H9 (cell line): ENCODE results near the gene CAMKK1. TPM values are rescaled to one million over a fixed set of nuclear protein-coding genes. Genes with fewer than 3 reads are reported as not detected.

ENCODE experiments used
- DNase-seq: peaks from one replicate; pipeline ENCODE4 v3.0.0-alpha.2; 2017
- H2AFZ ChIP-seq: one replicate; pipeline ENCODE4 v1.6.1; 2013; ENCODE audit warnings: mild to moderate bottlenecking, low read length, control low read depth, moderate library complexity
- H2AK5ac ChIP-seq: 2 replicates; pipeline ENCODE4 v1.6.1; 2013; ENCODE audit warnings: low read length, control low read depth, mixed read lengths; ENCODE audit not compliant: insufficient read length
- H2BK120ac ChIP-seq: one replicate; pipeline ENCODE4 v1.6.1; 2013; ENCODE audit warnings: low read depth, mild to moderate bottlenecking, low read length, control low read depth, inconsistent platforms; ENCODE audit not compliant: poor library complexity, severe bottlenecking
- H2BK12ac ChIP-seq: 2 replicates; pipeline ENCODE4 v1.6.1; 2013; ENCODE audit warnings: low read length, control low read depth, mixed read lengths, low read depth; ENCODE audit not compliant: insufficient read length
- H2BK15ac ChIP-seq: 2 replicates; pipeline ENCODE4 v1.6.1; 2013; ENCODE audit warnings: low read depth, low read length, control low read depth
- H2BK20ac ChIP-seq: one replicate; pipeline ENCODE4 v1.6.1; 2013; ENCODE audit warnings: low read depth, mild to moderate bottlenecking, low read length, control low read depth, inconsistent platforms; ENCODE audit not compliant: poor library complexity, severe bottlenecking
- H2BK5ac ChIP-seq: 2 replicates; pipeline ENCODE4 v1.6.1; 2013; ENCODE audit warnings: low read length, control low read depth, mixed read lengths; ENCODE audit not compliant: insufficient read length
- H3K14ac ChIP-seq: 2 replicates; pipeline ENCODE4 v1.6.1; 2013; ENCODE audit warnings: low read length, control low read depth; ENCODE audit not compliant: insufficient read depth
- H3K18ac ChIP-seq: 2 replicates; pipeline ENCODE4 v1.6.1; 2013; ENCODE audit warnings: low read depth, mild to moderate bottlenecking, mixed read lengths, low read length, control low read depth; ENCODE audit not compliant: insufficient read length
- H3K23ac ChIP-seq: 2 replicates; pipeline ENCODE4 v1.6.1; 2013; ENCODE audit warnings: low read length, control low read depth, mixed read lengths, low read depth; ENCODE audit not compliant: insufficient read length
- H3K23me2 ChIP-seq: 2 replicates; pipeline ENCODE4 v1.6.1; 2013; ENCODE audit warnings: low read depth, mild to moderate bottlenecking, mixed read lengths, low read length, control low read depth; ENCODE audit not compliant: insufficient read length, poor library complexity, severe bottlenecking
- H3K27ac ChIP-seq: 2 replicates; pipeline ENCODE4 v1.5.1; 2013; ENCODE audit warnings: low read length, control low read depth, mixed read lengths, low read depth; ENCODE audit not compliant: insufficient read length
- H3K27me3 ChIP-seq: 2 replicates; pipeline ENCODE4 v1.6.1; 2013; ENCODE audit warnings: low read length, control low read depth, inconsistent platforms; ENCODE audit not compliant: insufficient read depth
- H3K4ac ChIP-seq: 2 replicates; pipeline ENCODE4 v1.6.1; 2013; ENCODE audit warnings: low read depth, mild to moderate bottlenecking, control low read depth, inconsistent platforms, low read length, moderate library complexity
- H3K4me1 ChIP-seq: 2 replicates; pipeline ENCODE4 v1.6.1; 2013; ENCODE audit warnings: low read length, control low read depth, inconsistent platforms; ENCODE audit not compliant: insufficient read depth
- H3K4me2 ChIP-seq: 2 replicates; pipeline ENCODE4 v1.6.1; 2013; ENCODE audit warnings: low read length, control low read depth, mixed read lengths; ENCODE audit not compliant: insufficient read length, insufficient read depth
- H3K56ac ChIP-seq: 2 replicates; pipeline ENCODE4 v1.6.1; 2013; ENCODE audit warnings: low read depth, mild to moderate bottlenecking, mixed read lengths, low read length, control low read depth; ENCODE audit not compliant: insufficient read length
- H3K79me1 ChIP-seq: 2 replicates; pipeline ENCODE4 v1.6.1; 2013; ENCODE audit warnings: low read depth, mild to moderate bottlenecking, moderate library complexity, low read length, control low read depth, inconsistent platforms; ENCODE audit not compliant: insufficient read depth, poor library complexity, severe bottlenecking
- H3K79me2 ChIP-seq: 2 replicates; pipeline ENCODE4 v1.6.1; 2013; ENCODE audit warnings: low read length, control low read depth, inconsistent platforms; ENCODE audit not compliant: insufficient read depth
- H3K9ac ChIP-seq: 2 replicates; pipeline ENCODE4 v1.6.1; 2013; ENCODE audit warnings: low read length, control low read depth, mixed read lengths; ENCODE audit not compliant: insufficient read length; ENCODE audit errors: extremely low read depth
- H3K9me3 ChIP-seq: one replicate; pipeline ENCODE4 v1.6.1; 2013; ENCODE audit warnings: low read depth, low read length, inconsistent platforms; ENCODE audit not compliant: control insufficient read depth
- H3T11ph ChIP-seq: one replicate; pipeline ENCODE4 v1.6.1; 2013; ENCODE audit warnings: mild to moderate bottlenecking, low read length, control low read depth, inconsistent platforms
- H4K20me1 ChIP-seq: one replicate; pipeline ENCODE4 v1.6.1; 2013; ENCODE audit not compliant: control insufficient read depth, insufficient read length, insufficient read depth
- H4K5ac ChIP-seq: 2 replicates; pipeline ENCODE4 v1.6.1; 2013; ENCODE audit warnings: low read depth, mild to moderate bottlenecking, mixed read lengths, low read length, control low read depth; ENCODE audit not compliant: insufficient read length
- H4K8ac ChIP-seq: replicated peaks from 2 replicates; pipeline ENCODE4 v1.6.1; 2013; ENCODE audit warnings: low read length, control low read depth, mixed read lengths, low read depth; ENCODE audit not compliant: insufficient read length
- H4K91ac ChIP-seq: 2 replicates; pipeline ENCODE4 v1.6.1; 2013; ENCODE audit warnings: low read depth, mild to moderate bottlenecking, moderate library complexity, mixed read lengths, low read length, control low read depth; ENCODE audit not compliant: insufficient read length
- H3K27ac Mint-ChIP-seq, 3 experiments: 2 replicates in 2 of 3; 3 replicates in 1 of 3; pipeline ENCODE4 v1.8.0; 2020 to 2021; ENCODE audit warnings: mixed read lengths in 3 of 3, mild to moderate bottlenecking in 1 of 3, moderate library complexity in 1 of 3
- H3K27me3 Mint-ChIP-seq: 2 replicates; pipeline ENCODE4 v1.8.0; 2021; ENCODE audit warnings: low read depth, mild to moderate bottlenecking, moderate library complexity, mixed read lengths
- H3K36me3 Mint-ChIP-seq, 3 experiments: 2 replicates in 2 of 3; 3 replicates in 1 of 3; pipeline ENCODE4 v1.8.0; 2020 to 2021; ENCODE audit warnings: low read depth in 3 of 3, mixed read lengths in 3 of 3; ENCODE audit not compliant: insufficient read depth in 1 of 3
- H3K4me1 Mint-ChIP-seq, 2 experiments: 2 replicates each; pipeline ENCODE4 v1.8.0; 2020; ENCODE audit warnings: mixed read lengths in 2 of 2
- H3K4me3 Mint-ChIP-seq, 2 experiments: 2 replicates in 1 of 2; 3 replicates in 1 of 2; pipeline ENCODE4 v1.8.0; 2020 to 2021; ENCODE audit warnings: mild to moderate bottlenecking in 2 of 2, mixed read lengths in 2 of 2, moderate library complexity in 1 of 2
- H3K9me3 Mint-ChIP-seq, 2 experiments: 2 replicates in 1 of 2; 3 replicates in 1 of 2; pipeline ENCODE4 v1.8.0; 2020; ENCODE audit warnings: mild to moderate bottlenecking in 2 of 2, mixed read lengths in 2 of 2, moderate library complexity in 1 of 2
- CTCF ChIP-seq: fragments of 200-600 bp; sonication (generic); conservative IDR thresholded peaks from 3 replicates; pipeline ENCODE4 v1.8.0; 2021; ENCODE audit warnings: antibody characterized with exemption, mild to moderate bottlenecking
- WGBS: extraction: QIAGEN DNeasy Blood & Tissue Kit; methylation state at CpG from one replicate; pipeline ENCODE4 v1.1.7; 2013; ENCODE audit warnings: missing lambda C conversion rate, low lambda C conversion rate, mixed read lengths; ENCODE audit not compliant: insufficient read length; ENCODE audit errors: extremely low coverage; 5-methylcytosine and 5-hydroxymethylcytosine counted together
- total RNA-seq: library from RNA; stranded (reverse); gene quantifications from 2 replicates; pipeline ENCODE4 v1.2.1, GENCODE V29; 2021

CAMKK1 gene
- total RNA-seq, 1 experiment from 2014 or later: 6.7 TPM

- Histone ChIP-seq H3K56ac (no peak overlapping the region), H3K4me1 (peaks cover 2% of the 10 kb centered on the region; the same call in 1 of the 2 replicates), H2BK120ac (no peak overlapping the region), H2BK15ac (no peak overlapping the region), H3K4me2 (peak overlapping the region; percentile 3), H3K27ac (no peak overlapping the region), H4K8ac (no peak overlapping the region), H3K4ac (no peak overlapping the region), H3K23ac (no peak overlapping the region), H3K23me2 (peaks cover 6% of the 10 kb centered on the region), H3K18ac (no peak overlapping the region), H2AK5ac (no peak overlapping the region), H3K9ac (no peak overlapping the region), H2BK12ac (no peak overlapping the region), H4K91ac (no peak overlapping the region), H2BK5ac (no peak overlapping the region), H3K79me1 (no peaks in the 10 kb centered on the region), H3K79me2 (no peaks in the 10 kb centered on the region), H4K20me1 (no peaks in the 10 kb centered on the region), H3T11ph (no peak overlapping the region), H2AFZ (no peak overlapping the region), H3K9me3 (no peaks in the 10 kb centered on the region), H4K5ac (no peak overlapping the region), H3K14ac (no peak overlapping the region), H3K27me3 (no peaks in the 10 kb centered on the region; the same call in 1 of the 2 replicates), H2BK20ac (no peak overlapping the region)
- no CpG with 5 or more reads among the region's 7 CpGs for WGBS
- Mint-ChIP-seq H3K36me3 (no peaks in the 10 kb centered on the region), H3K27ac (peak overlapping the region in 2 of 3 experiments; percentile 35 to 86; a peak in 3 of 7 replicates), H3K4me1 (peaks cover 27 to 34% of the 10 kb centered on the region in 2 experiments), H3K4me3 (peak overlapping the region; percentile 68 to 80), H3K9me3 (no peaks in the 10 kb centered on the region), H3K27me3 (peaks cover 12% of the 10 kb centered on the region)
- no peak for TF ChIP-seq CTCF
- no peak for DNase-seq
These were observed 865 bp upstream of the CAMKK1 start for GRCh38 chr17:3893720-3894116.
